SK-N-SH (cell line): ENCODE results near the gene SUV39H2.

ENCODE experiments used
- CTCF ChIP-seq: fragments of 200-600 bp; sonication (generic); IDR thresholded peaks from 2 replicates; pipeline ENCODE4 v1.6.1; 2017; ENCODE audit warnings: antibody characterized with exemption, mild to moderate bottlenecking, moderate library complexity
- EP300 ChIP-seq, 2 experiments: IDR thresholded peaks; 2 replicates each; pipeline versions ENCODE4 v1.4.0 to v1.6.1; 2012; ENCODE audit warnings: borderline replicate concordance in 1 of 2, low read depth in 1 of 2, low read length in 1 of 2
- MXI1 ChIP-seq: IDR thresholded peaks from 2 replicates; pipeline ENCODE4 v1.6.1; 2012; ENCODE audit warnings: mild to moderate bottlenecking, low read depth, low read length, improper control_type of control experiment
- POLR2AphosphoS5 ChIP-seq: IDR thresholded peaks from 2 replicates; pipeline ENCODE4 v1.6.1; 2012; ENCODE audit warnings: low read depth, low read length
- TCF12 ChIP-seq: IDR thresholded peaks from 2 replicates; pipeline ENCODE4 v1.4.0; 2012

GRCh38 chr10:14859775-14860174 is 18.9 kb upstream of the SUV39H2 start:
- TF ChIP-seq TCF12 (no peak), CTCF (no peak), EP300 (IDR thresholded peaks at IDR 0.05; ENCODE audit: borderline replicate concordance in 1 of 2, low read depth in 1 of 2, low read length in 1 of 2) (no peak), POLR2AphosphoS5 (no peak), MXI1 (no peak)
